MCF 10A (cell line): ENCODE data around the gene SPOCD1. TPM values are rescaled to one million over a fixed set of nuclear protein-coding genes. Genes with fewer than 3 reads are reported as not detected.

Experiments used
- BruUV-seq: library from RNA; stranded (reverse); fragments of 400-500 nt; replicated peaks from 2 replicates; lab custom pipeline; 2021; lab: Mats Ljungman, UMichigan
- CTCF ChIA-PET: fragments of 300-600 bp; sonication (Branson Sonifier 250); formaldehyde crosslinking; extraction: SDS; loops from one replicate; lab custom pipeline; 2021; ENCODE audit warnings: antibody characterized with exemption, inconsistent platforms; lab: Yijun Ruan, JAX
- POLR2A ChIA-PET: fragments of 300-600, 350-650 bp; sonication (Branson Sonifier 250); formaldehyde crosslinking; extraction: SDS; loops from one replicate; lab custom pipeline; 2020; ENCODE audit warnings: antibody characterized with exemption, inconsistent platforms; lab: Yijun Ruan, JAX
- DNase-seq: peaks from one replicate; pipeline ENCODE4 v3.0.0-alpha.2; 2018; ENCODE audit not compliant: unreplicated experiment
- H3K27ac Mint-ChIP-seq: one replicate; pipeline ENCODE4 v1.8.0; 2022; ENCODE audit warnings: mild to moderate bottlenecking, low read depth, mixed read lengths; ENCODE audit not compliant: unreplicated experiment
- H3K27me3 Mint-ChIP-seq: one replicate; pipeline ENCODE4 v1.8.0; 2022; ENCODE audit warnings: mixed read lengths; ENCODE audit not compliant: insufficient read depth, unreplicated experiment
- H3K36me3 Mint-ChIP-seq: one replicate; pipeline ENCODE4 v1.8.0; 2022; ENCODE audit warnings: mild to moderate bottlenecking, moderate library complexity, mixed read lengths; ENCODE audit not compliant: insufficient read depth, unreplicated experiment
- H3K4me1 Mint-ChIP-seq: one replicate; pipeline ENCODE4 v1.8.0; 2022; ENCODE audit warnings: mixed read lengths; ENCODE audit not compliant: insufficient read depth, unreplicated experiment
- H3K4me3 Mint-ChIP-seq: one replicate; pipeline ENCODE4 v1.8.0; 2022; ENCODE audit warnings: mild to moderate bottlenecking, moderate library complexity, mixed read lengths; ENCODE audit not compliant: unreplicated experiment
- H3K9me3 Mint-ChIP-seq: one replicate; pipeline ENCODE4 v1.8.0; 2022; ENCODE audit warnings: mixed read lengths; ENCODE audit not compliant: unreplicated experiment
- intact Hi-C: fragments of 100-400 bp; cut with micrococcal nuclease; formaldehyde crosslinking; loops from 2 replicates; pipeline ENCODE4 v1.14.1; 2022
- total RNA-seq: library from RNA; stranded (reverse); gene quantifications from 2 replicates; pipeline ENCODE4 v1.2.3, GENCODE V29; 2022
- TF ChIP-seq, protein P1 (sequence below): fragments of 200-600 bp; IDR thresholded peaks from one replicate; pipeline ENCODE4 v1.8.0; 2022; ENCODE audit warnings: antibody characterized with exemption, mild to moderate bottlenecking; ENCODE audit not compliant: unreplicated experiment

Gene SPOCD1
- total RNA-seq, 1 experiment from 2014 or later: 0.47 TPM

DNA sequence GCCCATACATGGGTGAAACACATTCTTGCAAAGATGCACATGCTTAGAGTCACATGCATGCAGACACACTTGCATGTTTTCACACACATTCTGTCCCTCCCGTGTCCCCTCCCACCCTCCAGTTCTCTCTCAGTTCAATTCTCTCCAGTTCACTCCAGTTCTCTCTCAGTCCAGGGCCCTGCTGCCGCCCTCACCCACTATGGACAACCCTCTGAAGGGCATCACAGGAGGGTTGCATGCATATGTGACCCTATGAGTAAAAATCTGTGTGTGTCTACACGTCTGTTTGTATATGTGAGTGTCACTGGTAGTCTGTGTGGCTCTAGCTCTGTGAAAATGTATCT, 29.9 kb downstream of the SPOCD1 start:
- no peak overlapping the region for H3K27ac Mint-ChIP-seq
- POLR2A ChIA-PET: no interaction called here
- DNase-seq: no peak
- no peaks in the 10 kb centered on the region for H3K9me3 Mint-ChIP-seq
- no peak overlapping the region for H3K4me3 Mint-ChIP-seq
- TF ChIP-seq, protein P1, sequence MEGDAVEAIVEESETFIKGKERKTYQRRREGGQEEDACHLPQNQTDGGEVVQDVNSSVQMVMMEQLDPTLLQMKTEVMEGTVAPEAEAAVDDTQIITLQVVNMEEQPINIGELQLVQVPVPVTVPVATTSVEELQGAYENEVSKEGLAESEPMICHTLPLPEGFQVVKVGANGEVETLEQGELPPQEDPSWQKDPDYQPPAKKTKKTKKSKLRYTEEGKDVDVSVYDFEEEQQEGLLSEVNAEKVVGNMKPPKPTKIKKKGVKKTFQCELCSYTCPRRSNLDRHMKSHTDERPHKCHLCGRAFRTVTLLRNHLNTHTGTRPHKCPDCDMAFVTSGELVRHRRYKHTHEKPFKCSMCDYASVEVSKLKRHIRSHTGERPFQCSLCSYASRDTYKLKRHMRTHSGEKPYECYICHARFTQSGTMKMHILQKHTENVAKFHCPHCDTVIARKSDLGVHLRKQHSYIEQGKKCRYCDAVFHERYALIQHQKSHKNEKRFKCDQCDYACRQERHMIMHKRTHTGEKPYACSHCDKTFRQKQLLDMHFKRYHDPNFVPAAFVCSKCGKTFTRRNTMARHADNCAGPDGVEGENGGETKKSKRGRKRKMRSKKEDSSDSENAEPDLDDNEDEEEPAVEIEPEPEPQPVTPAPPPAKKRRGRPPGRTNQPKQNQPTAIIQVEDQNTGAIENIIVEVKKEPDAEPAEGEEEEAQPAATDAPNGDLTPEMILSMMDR: no peak
- peaks cover 6% of the 10 kb centered on the region for H3K36me3 Mint-ChIP-seq
- no peaks in the 10 kb centered on the region for H3K27me3 Mint-ChIP-seq
- no TSS peak for BruUV-seq
- H3K4me1 Mint-ChIP-seq: peaks cover 8% of the 10 kb centered on the region
- CTCF ChIA-PET: interaction anchor here (1.0 kb wide), 1 partner anchor 226 kb away, joined by 3 read pairs; no protein-coding TSS in a partner anchor
- intact Hi-C loops: no loop called here

DNA sequence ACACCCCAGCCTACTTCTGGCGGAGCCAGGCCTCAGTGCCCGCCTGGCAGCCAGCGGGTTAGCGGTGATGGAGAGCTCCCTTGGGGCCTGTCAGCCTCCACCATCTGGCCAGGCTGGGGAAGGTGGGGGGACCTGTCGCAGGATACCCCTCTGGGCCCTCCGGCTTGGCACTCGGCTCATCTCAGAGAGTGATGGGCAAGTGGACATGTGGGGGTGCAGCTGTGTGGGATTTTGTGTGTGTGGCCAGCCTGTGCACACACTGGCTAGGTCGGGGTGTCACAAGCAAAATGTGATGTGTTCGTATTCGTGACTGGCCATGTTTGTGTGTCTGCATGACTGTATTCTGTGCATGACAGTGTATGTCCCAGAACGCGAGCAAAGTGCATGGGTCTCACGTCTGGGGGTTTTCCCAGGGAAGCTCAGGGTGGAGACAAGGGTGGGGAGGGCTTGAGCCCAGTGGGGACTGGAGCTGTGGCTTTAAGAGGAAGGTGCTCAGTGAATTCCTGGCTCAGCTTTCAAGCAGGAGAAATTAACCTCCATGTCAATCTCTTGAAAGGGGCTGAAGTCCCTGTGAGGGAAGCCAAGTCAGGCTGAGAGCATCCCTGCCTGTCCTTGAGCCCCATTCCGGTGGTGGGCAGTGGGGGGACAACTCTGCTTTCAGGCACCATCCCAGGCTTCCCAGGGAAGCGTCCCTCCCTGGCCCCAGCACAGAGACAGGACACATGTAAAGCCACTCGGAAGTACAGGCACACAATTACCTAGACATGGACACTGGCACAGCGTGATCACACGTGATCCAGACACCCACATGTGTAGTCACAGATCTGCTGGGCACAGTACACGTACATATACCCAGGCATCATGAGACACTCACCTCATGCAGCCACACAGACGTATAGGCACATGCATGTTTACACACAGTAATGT, 30.5 kb downstream of the SPOCD1 start:
- H3K27ac Mint-ChIP-seq: no peak overlapping the region
- no peaks in the 10 kb centered on the region for H3K9me3 Mint-ChIP-seq
- POLR2A ChIA-PET: interaction anchor here (0.7 kb wide), 1 partner anchor 148 kb away, joined by 3 read pairs; no protein-coding TSS in a partner anchor
- no TSS peak for BruUV-seq
- DNase-seq: no peak
- H3K36me3 Mint-ChIP-seq: peaks cover 6% of the 10 kb centered on the region
- H3K27me3 Mint-ChIP-seq: no peaks in the 10 kb centered on the region
- intact Hi-C loops: no loop called here
- CTCF ChIA-PET: interaction anchor here (0.6 to 1.8 kb wide), 2 partner anchors 39 to 189 kb away, joined by 3 to 6 read pairs; no protein-coding TSS in a partner anchor
- TF ChIP-seq, protein P1: no peak
- peaks cover 8% of the 10 kb centered on the region for H3K4me1 Mint-ChIP-seq
- no peak overlapping the region for H3K4me3 Mint-ChIP-seq

DNA sequence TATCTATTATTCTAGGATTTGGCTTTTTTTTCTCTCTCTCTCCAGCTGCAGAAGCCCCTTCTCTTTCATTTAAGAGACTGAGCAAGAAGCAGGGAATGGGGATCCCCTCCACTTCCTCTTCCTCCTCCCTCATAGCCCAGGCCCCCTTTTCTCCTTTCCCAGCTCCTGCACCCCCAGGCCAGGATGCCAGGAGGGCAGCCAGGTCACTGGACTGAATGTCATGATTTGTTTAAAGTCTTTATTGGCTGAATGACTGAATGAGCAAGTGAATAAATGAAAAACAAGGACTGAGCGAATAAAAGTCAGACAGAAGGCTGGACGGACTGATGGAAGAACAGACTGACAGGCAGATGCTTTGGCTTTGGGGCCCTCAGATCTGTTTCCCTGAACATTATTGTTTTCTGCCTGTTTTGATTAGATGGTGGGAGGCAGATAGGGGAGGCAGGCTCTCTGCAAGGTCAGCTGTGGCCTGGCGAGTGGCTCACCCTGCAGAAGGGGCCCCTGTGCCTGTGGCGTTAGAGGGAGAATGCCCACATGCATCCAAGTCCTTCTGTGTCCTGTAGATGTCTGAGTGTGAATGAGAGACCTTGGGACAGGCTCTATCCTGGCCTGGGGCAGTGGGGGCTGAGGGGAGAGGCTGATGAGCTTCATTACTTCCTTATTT, 31.3 kb downstream of the SPOCD1 start:
- CTCF ChIA-PET: interaction anchor here (0.5 to 1.8 kb wide), 3 partner anchors 38 to 188 kb away, joined by 3 to 6 read pairs (median 3); no protein-coding TSS in a partner anchor
- no peak for DNase-seq
- Mint-ChIP-seq H3K27me3 (no peaks in the 10 kb centered on the region), H3K4me1 (peaks cover 8% of the 10 kb centered on the region), H3K4me3 (no peak overlapping the region), H3K36me3 (peaks cover 6% of the 10 kb centered on the region), H3K9me3 (no peaks in the 10 kb centered on the region), H3K27ac (no peak overlapping the region)
- intact Hi-C loops: no loop called here
- POLR2A ChIA-PET: no interaction called here
- TF ChIP-seq, protein P1: no peak
- no TSS peak for BruUV-seq

DNA sequence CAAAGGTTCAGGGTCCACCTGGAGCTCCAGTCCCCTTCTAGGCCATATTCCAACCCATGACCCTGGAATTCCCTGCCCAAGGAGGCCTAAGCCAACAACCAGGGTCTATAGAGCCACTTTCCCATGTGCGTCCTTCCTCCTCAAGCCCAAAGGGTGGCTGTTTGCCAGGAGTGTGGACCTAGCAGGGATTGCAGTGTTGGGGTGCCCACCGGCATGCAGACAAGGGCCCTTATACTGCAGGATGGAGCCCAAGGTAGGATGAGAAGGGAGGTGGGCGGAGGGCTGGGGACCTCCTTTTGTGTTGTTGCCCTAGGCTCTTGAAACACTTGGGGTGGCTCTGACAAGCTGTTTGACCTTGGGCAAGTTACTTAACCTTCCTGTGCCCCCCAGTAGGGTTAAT, 32.0 kb downstream of the SPOCD1 start:
- Mint-ChIP-seq H3K4me3 (no peak overlapping the region), H3K4me1 (peaks cover 8% of the 10 kb centered on the region), H3K9me3 (no peaks in the 10 kb centered on the region), H3K36me3 (peaks cover 6% of the 10 kb centered on the region), H3K27me3 (no peaks in the 10 kb centered on the region), H3K27ac (no peak overlapping the region)
- ChIA-PET POLR2A (interaction anchor here (1.0 kb wide), 1 partner anchor 151 kb away, joined by 3 read pairs; no protein-coding TSS in a partner anchor), CTCF (interaction anchor here (1.8 kb wide), 1 partner anchor 38 kb away, joined by 6 read pairs; no protein-coding TSS in a partner anchor)
- DNase-seq: no peak
- TF ChIP-seq, protein P1: no peak
- intact Hi-C loops: no loop called here
- BruUV-seq: no TSS peak
